OCI-LY7 (cell line): Measurements from ENCODE around the gene ANGPT4. TPM values are rescaled to one million over a fixed set of nuclear protein-coding genes. Genes with fewer than 3 reads are reported as not detected.
"Not testable (repeated sequence)": the region's sequence is repeated elsewhere in the genome, so short reads cannot be mapped to it uniquely, and the experiment has no call there.

Source experiments
- BruUV-seq: library from RNA; stranded (reverse); fragments of 400-500 nt; replicated peaks from 2 replicates; lab custom pipeline; 2021; lab: Mats Ljungman, UMichigan
- CTCF ChIA-PET: fragments of 300-600 bp; sonication (Branson Sonifier 250); formaldehyde crosslinking; loops from one replicate; lab custom pipeline; 2022; ENCODE audit warnings: antibody characterized with exemption; ENCODE audit not compliant: unreplicated experiment; lab: Charles Lee
- POLR2A ChIA-PET: fragments of 300-600 bp; sonication (Branson Sonifier 250); formaldehyde crosslinking; loops from one replicate; lab custom pipeline; 2022; ENCODE audit warnings: antibody characterized with exemption; lab: Charles Lee
- DNase-seq: peaks from one replicate; pipeline ENCODE4 v3.0.0-alpha.2; 2015; ENCODE audit warnings: low spot score
- H2AFZ ChIP-seq: fragments of 200-600 bp; sonication (generic), shearing (Covaris generic); 2 replicates; pipeline ENCODE4 v1.6.1; 2014; ENCODE audit warnings: mild to moderate bottlenecking, antibody characterized with exemption, low read length, moderate library complexity
- H3K27ac ChIP-seq: fragments of 200-600 bp; sonication (generic); 2 replicates; pipeline ENCODE4 v1.5.1; 2014; ENCODE audit warnings: mixed run types, low read depth, mild to moderate bottlenecking, moderate library complexity, low read length, inconsistent platforms; ENCODE audit not compliant: poor library complexity, severe bottlenecking
- H3K36me3 ChIP-seq: fragments of 200-600 bp; sonication (generic); 2 replicates; pipeline ENCODE4 v1.6.1; 2014; ENCODE audit warnings: mild to moderate bottlenecking, antibody characterized with exemption, low read length, moderate library complexity, mixed read lengths; ENCODE audit not compliant: insufficient read depth
- H3K4me1 ChIP-seq: fragments of 200-600 bp; sonication (generic); 2 replicates; pipeline ENCODE4 v1.5.1; 2014; ENCODE audit warnings: mild to moderate bottlenecking, low read length; ENCODE audit not compliant: insufficient read depth, poor library complexity, severe bottlenecking
- H3K4me2 ChIP-seq: fragments of 200-600 bp; sonication (generic); 2 replicates; pipeline ENCODE4 v1.6.1; 2014; ENCODE audit warnings: mild to moderate bottlenecking, low read length
- H3K4me3 ChIP-seq: fragments of 200-600 bp; sonication (generic); 2 replicates; pipeline ENCODE4 v1.5.1; 2014; ENCODE audit warnings: mild to moderate bottlenecking, low read depth, low read length; ENCODE audit not compliant: poor library complexity, severe bottlenecking
- H3K79me2 ChIP-seq: fragments of 200-600 bp; sonication (generic); 2 replicates; pipeline ENCODE4 v1.6.1; 2016; ENCODE audit warnings: low read depth, mild to moderate bottlenecking, low read length, moderate library complexity, mixed read lengths; ENCODE audit not compliant: insufficient read depth
- H3K9me2 ChIP-seq: fragments of 200-600 bp; sonication (generic); 2 replicates; pipeline ENCODE4 v1.6.1; 2016; ENCODE audit warnings: mild to moderate bottlenecking, low read length, mixed read lengths; ENCODE audit not compliant: insufficient read depth
- H3K9me3 ChIP-seq: fragments of 200-600 bp; sonication (generic); 2 replicates; pipeline ENCODE4 v1.6.1; 2014; ENCODE audit warnings: mild to moderate bottlenecking, mixed run types, low read length, mixed read lengths
- H4K20me1 ChIP-seq: fragments of 200-600 bp; sonication (generic); 2 replicates; pipeline ENCODE4 v1.6.1; 2014; ENCODE audit warnings: mild to moderate bottlenecking, antibody characterized with exemption, low read length, moderate library complexity, mixed read lengths; ENCODE audit not compliant: insufficient read depth
- EZH2phosphoT487 ChIP-seq: fragments of 200-600 bp; sonication (generic); IDR thresholded peaks from 2 replicates; pipeline ENCODE4 v1.6.1; 2018; ENCODE audit warnings: low read depth, borderline replicate concordance, mild to moderate bottlenecking, mixed run types, antibody characterized with exemption, low read length, moderate library complexity, mixed read lengths
- intact Hi-C: fragments of 100-400 bp; cut with micrococcal nuclease; formaldehyde crosslinking; loops from one replicate; pipeline ENCODE4 v1.10.0; 2022; ENCODE audit not compliant: unreplicated experiment
- total RNA-seq, 2 experiments: library from RNA; depleted of rRNA in 1 of 2; stranded (reverse); fragments of >200 nt in 1 of 2; shearing (Covaris generic) in 1 of 2; gene quantifications; 2 replicates each; pipeline ENCODE4 v1.2.3, GENCODE V29; 2014 to 2022
- TF ChIP-seq, protein P1 (sequence below): fragments of 200-600 bp; sonication (generic); conservative IDR thresholded peaks from 2 replicates; pipeline ENCODE4 v1.5.1; 2014; ENCODE audit warnings: mild to moderate bottlenecking, antibody characterized with exemption, low read length, moderate library complexity, mixed read lengths

Gene ANGPT4
- total RNA-seq, 2 experiments from 2014 or later, result not detected

- TF ChIP-seq, protein P1, sequence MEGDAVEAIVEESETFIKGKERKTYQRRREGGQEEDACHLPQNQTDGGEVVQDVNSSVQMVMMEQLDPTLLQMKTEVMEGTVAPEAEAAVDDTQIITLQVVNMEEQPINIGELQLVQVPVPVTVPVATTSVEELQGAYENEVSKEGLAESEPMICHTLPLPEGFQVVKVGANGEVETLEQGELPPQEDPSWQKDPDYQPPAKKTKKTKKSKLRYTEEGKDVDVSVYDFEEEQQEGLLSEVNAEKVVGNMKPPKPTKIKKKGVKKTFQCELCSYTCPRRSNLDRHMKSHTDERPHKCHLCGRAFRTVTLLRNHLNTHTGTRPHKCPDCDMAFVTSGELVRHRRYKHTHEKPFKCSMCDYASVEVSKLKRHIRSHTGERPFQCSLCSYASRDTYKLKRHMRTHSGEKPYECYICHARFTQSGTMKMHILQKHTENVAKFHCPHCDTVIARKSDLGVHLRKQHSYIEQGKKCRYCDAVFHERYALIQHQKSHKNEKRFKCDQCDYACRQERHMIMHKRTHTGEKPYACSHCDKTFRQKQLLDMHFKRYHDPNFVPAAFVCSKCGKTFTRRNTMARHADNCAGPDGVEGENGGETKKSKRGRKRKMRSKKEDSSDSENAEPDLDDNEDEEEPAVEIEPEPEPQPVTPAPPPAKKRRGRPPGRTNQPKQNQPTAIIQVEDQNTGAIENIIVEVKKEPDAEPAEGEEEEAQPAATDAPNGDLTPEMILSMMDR, result no peak
- CTCF ChIA-PET, result no interaction called here
- no peak overlapping the region for H3K4me2 ChIP-seq
Measured at GRCh38 chr20:906001-906520, 10.1 kb downstream of the ANGPT4 start.

DNA sequence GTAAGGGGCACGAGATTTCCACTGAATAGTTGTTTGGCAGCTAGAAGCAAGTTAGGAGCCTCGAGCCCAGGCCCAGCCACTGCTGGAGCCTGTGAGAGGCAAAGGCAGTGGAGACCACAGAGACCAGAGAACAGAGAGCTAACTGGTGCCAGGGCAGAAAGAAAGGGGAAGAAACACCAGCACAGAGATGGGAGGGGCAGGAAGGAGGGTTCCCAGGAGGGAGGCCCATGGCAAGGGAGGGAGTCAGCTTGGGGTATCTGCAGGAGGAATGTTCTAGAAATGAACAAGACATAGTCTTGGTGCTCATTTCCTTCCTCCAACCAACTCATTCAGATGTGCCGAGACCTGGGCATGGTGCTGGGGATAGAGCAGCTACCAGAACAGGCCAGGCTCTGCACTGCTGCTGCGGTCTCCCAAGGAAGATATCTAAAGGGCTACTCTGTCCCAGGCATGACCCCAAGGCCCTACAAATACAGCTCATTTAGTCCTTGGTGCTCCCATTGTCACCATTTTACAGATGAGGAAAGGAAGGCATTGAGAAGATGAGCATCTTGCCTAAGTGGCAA lies 10.7 kb downstream of the ANGPT4 start:
- H3K4me2 ChIP-seq, result no peak overlapping the region
- intact Hi-C loops, result no loop called here
- CTCF ChIA-PET, result no interaction called here

More at GRCh38 chr20:906001-906520, 10.1 kb downstream of the ANGPT4 start:
- no peaks in the 10 kb centered on the region for H3K36me3 ChIP-seq
- POLR2A ChIA-PET, result no interaction called here
- H4K20me1 ChIP-seq, result no peaks in the 10 kb centered on the region
- no peaks in the 10 kb centered on the region for H3K79me2 ChIP-seq
- no peak overlapping the region for H2AFZ ChIP-seq
- no peaks in the 10 kb centered on the region for H3K9me3 ChIP-seq
- H3K9me2 ChIP-seq, result no peaks in the 10 kb centered on the region
- DNase-seq, result no peak
- no peak overlapping the region for H3K27ac ChIP-seq
- BruUV-seq, result no TSS peak
- H3K4me1 ChIP-seq, result no peaks in the 10 kb centered on the region
- H3K4me3 ChIP-seq, result no peak overlapping the region
- intact Hi-C loops, result no loop called here

GRCh38 chr20:904039-904545 lies 12.0 kb downstream of the ANGPT4 start:
- Histone ChIP-seq H3K4me1 (no peaks in the 10 kb centered on the region), H3K27ac (no peak overlapping the region), H3K9me3 (no peaks in the 10 kb centered on the region), H2AFZ (no peak overlapping the region), H3K4me3 (no peak overlapping the region), H3K79me2 (no peaks in the 10 kb centered on the region), H3K9me2 (no peaks in the 10 kb centered on the region), H4K20me1 (no peaks in the 10 kb centered on the region), H3K4me2 (no peak overlapping the region), H3K36me3 (no peaks in the 10 kb centered on the region)
- TF ChIP-seq, protein P1, result no peak
- no peak for TF ChIP-seq EZH2phosphoT487
- BruUV-seq, result no TSS peak
- POLR2A ChIA-PET, result no interaction called here
- CTCF ChIA-PET, result no interaction called here
- intact Hi-C loops, result no loop called here
- no peak for DNase-seq

More for the DNA sequence above, 10.7 kb downstream of the ANGPT4 start:
- H3K79me2 ChIP-seq, result no peaks in the 10 kb centered on the region
- no peaks in the 10 kb centered on the region for H3K36me3 ChIP-seq
- no peak for DNase-seq
- no TSS peak for BruUV-seq
- no peak overlapping the region for H2AFZ ChIP-seq
- H3K9me3 ChIP-seq, result no peaks in the 10 kb centered on the region
- TF ChIP-seq EZH2phosphoT487, result no peak
- TF ChIP-seq, protein P1, result no peak
- no peaks in the 10 kb centered on the region for H4K20me1 ChIP-seq
- H3K4me1 ChIP-seq, result no peaks in the 10 kb centered on the region
- no peak overlapping the region for H3K4me3 ChIP-seq
- POLR2A ChIA-PET, result no interaction called here
- no peak overlapping the region for H3K27ac ChIP-seq
- H3K9me2 ChIP-seq, result no peaks in the 10 kb centered on the region

DNA sequence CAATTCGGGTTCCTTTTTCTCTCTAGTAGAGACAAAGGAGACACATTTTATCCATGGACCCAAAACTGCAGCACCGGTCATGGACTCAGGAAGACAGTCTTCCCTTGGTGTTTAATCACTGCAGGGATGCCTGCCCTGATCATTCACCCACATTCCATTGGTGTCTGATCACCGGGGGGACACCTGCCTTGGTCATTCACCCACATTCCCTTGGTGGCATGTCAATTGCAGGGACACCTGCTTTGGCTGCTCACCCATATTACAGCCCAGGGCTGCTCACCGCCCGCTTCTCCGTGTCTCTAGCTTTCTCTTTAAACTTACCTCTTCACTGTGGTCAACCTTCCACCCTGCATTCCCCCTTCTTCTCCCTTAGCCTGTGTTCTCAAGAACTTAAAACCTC lies 18.7 kb downstream of the ANGPT4 start:
- H3K9me3 ChIP-seq, H3K9me2 ChIP-seq, H3K79me2 ChIP-seq, H3K4me3 ChIP-seq, intact Hi-C loops, POLR2A ChIA-PET, H3K36me3 ChIP-seq, CTCF ChIA-PET, H3K27ac ChIP-seq, DNase-seq, H2AFZ ChIP-seq, H3K4me2 ChIP-seq, BruUV-seq, H3K4me1 ChIP-seq, H4K20me1 ChIP-seq: not testable (repeated sequence)
